ENCODE results near the gene WNT3A. TPM values are rescaled to one million over a fixed set of nuclear protein-coding genes. Genes with fewer than 3 reads are reported as not detected.
A peak's percentile ranks its signal among the peaks of the same experiment; 100 is the strongest.
"Not testable (repeated sequence)": the region's sequence is repeated elsewhere in the genome, so short reads cannot be mapped to it uniquely, and the experiment has no call there.

The WNT3A gene
- total RNA-seq: not detected
- long read RNA-seq: 0 reads

- TF ChIP-seq CTCF (IDR thresholded peaks at IDR 0.05) (no peak), POLR2A (IDR thresholded peaks at IDR 0.05) (no peak)
- intact Hi-C loops (cut with DNase I): no loop called here
- WGBS (ENCODE audit: insufficient coverage, low coverage, low lambda C conversion rate, missing lambda C conversion rate): no CpG with 5 or more reads among the region's 48 CpGs
- no peaks in the 10 kb centered on the region for H3K4me1 ChIP-seq
- no peaks in the 10 kb centered on the region for H3K36me3 ChIP-seq
- H3K27ac ChIP-seq: no peak within 1 kb of the TSS
- no peak for ATAC-seq
- DNase-seq: no peak
- no peaks in the 10 kb centered on the region for H3K9me3 ChIP-seq
- H3K4me3 ChIP-seq: no peak within 1 kb of the TSS
- peaks cover 0 to 10% of the 10 kb centered on the region in 2 donors for H3K27me3 ChIP-seq
Observed at GRCh38 chr1:228006786-228007048, at the start of gene WNT3A. TSS of gene WNT3A (plus strand) at chr1:228006998. CDS start at chr1:228007129, 131 bp downstream.

GRCh38 chr1:227958617-227959324, 48.0 kb upstream of the WNT3A start:
- no peak for ATAC-seq
- no peak overlapping the region for H3K27ac ChIP-seq

DNA sequence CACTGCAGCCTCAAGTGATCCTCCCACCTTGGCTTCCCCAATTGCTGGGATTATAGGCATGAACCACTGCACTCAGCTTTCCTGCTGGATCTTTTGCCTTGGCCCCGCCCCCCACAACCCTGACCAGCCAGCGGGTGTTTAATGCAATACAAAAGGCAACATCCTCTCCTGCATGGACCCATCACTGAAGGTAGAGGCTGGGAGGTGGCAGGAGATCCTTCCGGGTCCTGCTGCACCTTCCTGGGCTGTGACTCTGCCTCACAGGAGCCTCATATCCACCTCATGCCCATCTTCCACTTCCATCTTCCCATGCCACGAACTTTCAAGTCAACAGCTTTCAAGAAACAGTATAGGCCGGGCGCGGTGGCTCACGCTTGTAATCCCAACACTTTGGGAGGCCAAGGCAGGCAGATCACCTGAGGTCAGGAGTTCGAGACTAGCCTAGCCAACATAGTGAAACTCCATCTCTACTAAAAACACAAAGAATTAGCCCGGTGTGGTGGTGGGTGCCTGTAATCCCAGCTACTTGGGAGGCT, 47.4 kb upstream of the WNT3A start:
- intact Hi-C loops (cut with DNase I): no loop called here
- 80% methylated on average over 8 of the region's 10 CpGs for WGBS (ENCODE audit: insufficient coverage, low coverage, low lambda C conversion rate, missing lambda C conversion rate)

More at GRCh38 chr1:227958617-227959324, 48.0 kb upstream of the WNT3A start:
- TF ChIP-seq POLR2A (IDR thresholded peaks at IDR 0.05) (no peak), CTCF (IDR thresholded peaks at IDR 0.05) (no peak)
- Histone ChIP-seq H3K4me3 (no peak overlapping the region), H3K36me3 (no peaks in the 10 kb centered on the region), H3K27me3 (peaks cover 0 to 4% of the 10 kb centered on the region in 2 donors), H3K4me1 (no peaks in the 10 kb centered on the region), H3K9me3 (no peaks in the 10 kb centered on the region)
- DNase-seq: peak in 1 of 3 donors; percentile 28
- 38% methylated on average over 2 of the region's 2 CpGs for WGBS (ENCODE audit: insufficient coverage, low coverage, low lambda C conversion rate, missing lambda C conversion rate)
- intact Hi-C loops (cut with DNase I): no loop called here

GRCh38 chr1:227961651-227962466, 44.9 kb upstream of the WNT3A start:
- Histone ChIP-seq H3K4me1 (no peaks in the 10 kb centered on the region), H3K27ac (no peak overlapping the region), H3K36me3 (no peaks in the 10 kb centered on the region), H3K27me3 (peaks cover 0 to 4% of the 10 kb centered on the region in 2 donors), H3K9me3 (no peaks in the 10 kb centered on the region), H3K4me3 (no peak overlapping the region)
- no peak for ATAC-seq
- DNase-seq: peak in 1 of 3 donors; percentile 12
- no peak for TF ChIP-seq POLR2A (IDR thresholded peaks at IDR 0.05)
- intact Hi-C loops (cut with DNase I): no loop called here
- WGBS (ENCODE audit: insufficient coverage, low coverage, low lambda C conversion rate, missing lambda C conversion rate): 33% methylated on average over 3 of the region's 4 CpGs

More for the DNA sequence above, 47.4 kb upstream of the WNT3A start:
- Histone ChIP-seq H3K4me3 (no peak overlapping the region), H3K27me3 (peaks cover 0 to 4% of the 10 kb centered on the region in 2 donors), H3K9me3 (no peaks in the 10 kb centered on the region), H3K36me3 (no peaks in the 10 kb centered on the region), H3K27ac (no peak overlapping the region), H3K4me1 (no peaks in the 10 kb centered on the region)
- no peak for TF ChIP-seq POLR2A (IDR thresholded peaks at IDR 0.05)
- TF ChIP-seq CTCF (IDR thresholded peaks at IDR 0.05): no peak
- DNase-seq: peak in 2 of 3 donors; percentile 14 to 34
- ATAC-seq: no peak

DNA sequence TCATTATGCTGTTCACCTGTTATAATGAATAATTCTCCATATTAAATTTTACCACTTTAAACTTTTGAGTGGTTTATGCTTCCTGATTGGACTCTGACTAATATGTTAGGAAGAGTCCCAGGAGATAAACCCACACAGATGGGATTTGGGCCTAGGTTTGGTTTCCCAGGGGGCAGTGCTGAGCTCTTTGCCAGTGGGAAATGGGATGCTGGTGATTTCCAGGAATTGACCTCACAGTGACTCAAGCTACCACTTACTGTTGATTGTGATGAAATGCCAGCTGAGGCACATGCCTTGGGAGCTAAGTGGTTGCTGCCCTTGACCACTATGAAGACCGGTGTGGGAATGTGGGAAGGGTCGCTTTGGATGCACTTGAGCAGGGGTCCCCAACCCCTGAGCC, 40.1 kb upstream of the WNT3A start:
- intact Hi-C loops (cut with DNase I); H3K27me3 ChIP-seq; H3K27ac ChIP-seq; H3K36me3 ChIP-seq; DNase-seq; H3K9me3 ChIP-seq; ATAC-seq; H3K4me3 ChIP-seq; H3K4me1 ChIP-seq: not testable (repeated sequence)
- 0% methylated on average over 1 of the region's 2 CpGs for WGBS (ENCODE audit: insufficient coverage, low coverage, low lambda C conversion rate, missing lambda C conversion rate)

DNA sequence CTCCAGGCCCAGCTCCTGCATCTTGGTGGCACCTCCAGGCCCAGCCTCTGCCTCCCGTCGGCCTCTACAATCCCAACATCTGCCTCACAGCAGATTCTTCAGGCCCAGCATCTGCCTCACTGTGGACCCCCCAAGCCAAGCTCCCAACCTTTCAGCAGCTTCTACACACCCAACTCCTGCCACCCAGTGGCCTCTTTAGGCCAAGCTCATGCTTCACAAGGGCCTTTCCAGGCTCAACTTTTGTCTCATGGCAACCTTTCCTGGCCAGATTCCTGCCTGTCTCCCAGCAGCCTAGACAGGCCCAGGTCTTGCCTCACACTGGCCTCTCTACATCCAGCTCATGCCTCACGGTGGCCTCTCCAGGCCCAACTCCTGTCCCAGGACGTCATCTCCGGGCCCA, 39.0 kb upstream of the WNT3A start:
- H3K9me3 ChIP-seq; H3K4me1 ChIP-seq; H3K4me3 ChIP-seq; intact Hi-C loops (cut with DNase I); DNase-seq; ATAC-seq; H3K27me3 ChIP-seq; H3K27ac ChIP-seq; H3K36me3 ChIP-seq: not testable (repeated sequence)
- no CpG with 5 or more reads among the region's 5 CpGs for WGBS (ENCODE audit: insufficient coverage, low coverage, low lambda C conversion rate, missing lambda C conversion rate)

- H3K4me1 ChIP-seq; DNase-seq; intact Hi-C loops (cut with DNase I); H3K9me3 ChIP-seq; ATAC-seq; H3K27ac ChIP-seq; H3K36me3 ChIP-seq; H3K4me3 ChIP-seq; H3K27me3 ChIP-seq: not testable (repeated sequence)
- WGBS (ENCODE audit: insufficient coverage, low coverage, low lambda C conversion rate, missing lambda C conversion rate): 67% methylated on average over 7 of the region's 36 CpGs
Observed at GRCh38 chr1:227970076-227970995, 36.5 kb upstream of the WNT3A start.

Measured in right lobe of liver (tissue), 6 donors.